ENCODE results near the gene ANXA3.

Gene ANXA3

GRCh38 chr4:78648640-78649363, 97.2 kb downstream of the ANXA3 start:
- H3K9ac ChIP-seq: no peak overlapping the region
- H3K9me3 ChIP-seq (ENCODE audit: control insufficient read depth, low read length): no peaks in the 10 kb centered on the region
- no peak overlapping the region for H2AFZ ChIP-seq
- no peaks in the 10 kb centered on the region for H3K4me1 ChIP-seq
- H3K4me3 ChIP-seq (ENCODE audit: low read depth, low read length): no peak overlapping the region
- no peak for TF ChIP-seq CTCF (IDR thresholded peaks at IDR 0.05)
- H3K27ac ChIP-seq: no peak overlapping the region
- no peaks in the 10 kb centered on the region for H3K36me3 ChIP-seq (ENCODE audit: control insufficient read depth, insufficient read depth, low read length)
- no peaks in the 10 kb centered on the region for H3K79me2 ChIP-seq
- H3K27me3 ChIP-seq (ENCODE audit: control insufficient read depth, insufficient read depth, low read length): no peaks in the 10 kb centered on the region
- no peak overlapping the region for H3K4me2 ChIP-seq (ENCODE audit: low read length)

- Histone ChIP-seq H3K4me2 (ENCODE audit: low read length) (no peak overlapping the region), H3K9me3 (ENCODE audit: control insufficient read depth, low read length) (no peaks in the 10 kb centered on the region), H3K27ac (no peak overlapping the region), H2AFZ (no peak overlapping the region), H3K36me3 (ENCODE audit: control insufficient read depth, insufficient read depth, low read length) (no peaks in the 10 kb centered on the region), H3K27me3 (ENCODE audit: control insufficient read depth, insufficient read depth, low read length) (no peaks in the 10 kb centered on the region), H3K4me1 (no peaks in the 10 kb centered on the region), H3K9ac (no peak overlapping the region), H3K4me3 (ENCODE audit: low read depth, low read length) (no peak overlapping the region), H3K79me2 (no peaks in the 10 kb centered on the region)
- no peak for TF ChIP-seq CTCF (IDR thresholded peaks at IDR 0.05)
These were observed 98.8 kb downstream of the ANXA3 start for GRCh38 chr4:78650106-78651024.

- H3K27me3 ChIP-seq (ENCODE audit: control insufficient read depth, insufficient read depth, low read length): no peaks in the 10 kb centered on the region
- no peak overlapping the region for H3K4me3 ChIP-seq (ENCODE audit: low read depth, low read length)
- H3K36me3 ChIP-seq (ENCODE audit: control insufficient read depth, insufficient read depth, low read length): no peaks in the 10 kb centered on the region
- no peaks in the 10 kb centered on the region for H3K9me3 ChIP-seq (ENCODE audit: control insufficient read depth, low read length)
- TF ChIP-seq CTCF (IDR thresholded peaks at IDR 0.05): no peak
- H3K27ac ChIP-seq: no peak overlapping the region
- H3K4me1 ChIP-seq: no peaks in the 10 kb centered on the region
- no peak overlapping the region for H3K4me2 ChIP-seq (ENCODE audit: low read length)
- H2AFZ ChIP-seq: no peak overlapping the region
- no peaks in the 10 kb centered on the region for H3K79me2 ChIP-seq
- H3K9ac ChIP-seq: no peak overlapping the region
These were observed 99.8 kb downstream of the ANXA3 start for GRCh38 chr4:78651250-78651860.

GRCh38 chr4:78652282-78652876, 100.8 kb downstream of the ANXA3 start:
- Histone ChIP-seq H3K27me3 (ENCODE audit: control insufficient read depth, insufficient read depth, low read length) (no peaks in the 10 kb centered on the region), H3K4me3 (ENCODE audit: low read depth, low read length) (no peak overlapping the region), H3K9ac (no peak overlapping the region), H3K4me2 (ENCODE audit: low read length) (no peak overlapping the region), H3K4me1 (no peaks in the 10 kb centered on the region), H3K36me3 (ENCODE audit: control insufficient read depth, insufficient read depth, low read length) (no peaks in the 10 kb centered on the region), H3K27ac (no peak overlapping the region), H2AFZ (no peak overlapping the region), H3K79me2 (no peaks in the 10 kb centered on the region), H3K9me3 (ENCODE audit: control insufficient read depth, low read length) (no peaks in the 10 kb centered on the region)
- TF ChIP-seq CTCF (IDR thresholded peaks at IDR 0.05): no peak

Data from parathyroid adenoma (tissue), 2 donors.